Measurements from ENCODE around the gene PIEZO2.
A peak's percentile ranks its signal among the peaks of the same experiment; 100 is the strongest.

The PIEZO2 gene

GRCh38 chr18:10776493-10776892 is 372.9 kb downstream of the PIEZO2 start:
- no peak for DNase-seq

- DNase-seq: no peak
These were observed 374.3 kb downstream of the PIEZO2 start for GRCh38 chr18:10775026-10775425.

GRCh38 chr18:10771053-10771709 is 378.2 kb downstream of the PIEZO2 start:
- DNase-seq: no peak

- no peak for DNase-seq
These were observed 379.1 kb downstream of the PIEZO2 start for GRCh38 chr18:10770264-10770663.

GRCh38 chr18:10768221-10768620 is 381.1 kb downstream of the PIEZO2 start:
- no peak for DNase-seq

GRCh38 chr18:10767658-10768057 is 381.7 kb downstream of the PIEZO2 start:
- DNase-seq: no peak

GRCh38 chr18:10760986-10761385 is 388.4 kb downstream of the PIEZO2 start:
- DNase-seq: no peak

GRCh38 chr18:10759241-10759640 is 390.1 kb downstream of the PIEZO2 start:
- DNase-seq: no peak

GRCh38 chr18:10757946-10758345 is 391.4 kb downstream of the PIEZO2 start:
- no peak for DNase-seq

- no peak for DNase-seq
These were observed 392.0 kb downstream of the PIEZO2 start for GRCh38 chr18:10757349-10757748.

GRCh38 chr18:10755855-10756254 is 393.5 kb downstream of the PIEZO2 start:
- no peak for DNase-seq

GRCh38 chr18:10754128-10754527 is 395.2 kb downstream of the PIEZO2 start:
- DNase-seq: no peak

- DNase-seq: no peak
These were observed 397.0 kb downstream of the PIEZO2 start for GRCh38 chr18:10752382-10752781.

- DNase-seq: no peak
These were observed 397.7 kb downstream of the PIEZO2 start for GRCh38 chr18:10751653-10752052.

- no peak for DNase-seq
These were observed 399.0 kb downstream of the PIEZO2 start for GRCh38 chr18:10750191-10751035.

- no peak for DNase-seq
These were observed 400.7 kb downstream of the PIEZO2 start for GRCh38 chr18:10748641-10749040.

GRCh38 chr18:10745971-10746370 is 403.4 kb downstream of the PIEZO2 start:
- no peak for DNase-seq

GRCh38 chr18:10745219-10745618 is 404.1 kb downstream of the PIEZO2 start:
- DNase-seq: no peak

- DNase-seq: no peak
These were observed 405.6 kb downstream of the PIEZO2 start for GRCh38 chr18:10743766-10744165.

GRCh38 chr18:10739152-10739551 is 410.2 kb downstream of the PIEZO2 start:
- DNase-seq: no peak

- DNase-seq: no peak
These were observed 412.4 kb downstream of the PIEZO2 start for GRCh38 chr18:10736984-10737383.

- no peak for DNase-seq
These were observed 416.4 kb downstream of the PIEZO2 start for GRCh38 chr18:10732990-10733389.

GRCh38 chr18:10727477-10727876 is 421.9 kb downstream of the PIEZO2 start:
- DNase-seq: peak in 1 of 14 donors; percentile 31
